Measurements from ENCODE around the gene HS3ST6.

DNA sequence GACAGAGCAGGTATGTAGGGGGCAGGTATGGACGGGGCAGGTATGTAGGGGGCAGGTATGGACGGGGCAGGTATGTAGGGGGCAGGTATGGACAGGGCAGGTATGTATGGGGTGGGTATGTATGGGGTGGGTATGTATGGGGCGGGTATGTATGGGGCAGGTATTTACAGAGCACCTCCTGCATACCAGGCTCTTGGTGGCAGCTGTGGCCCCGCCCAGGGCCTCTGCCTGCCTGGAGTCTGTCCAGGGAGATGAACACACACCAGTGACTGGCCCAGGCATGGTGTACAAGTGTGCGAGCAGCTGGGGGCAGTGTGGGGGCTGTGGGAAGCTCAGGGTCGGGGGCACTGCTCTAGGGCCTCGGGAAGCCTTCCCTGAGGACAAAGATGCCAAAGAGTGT lies 31.8 kb upstream of the HS3ST6 start:
- TF ChIP-seq CTCF (IDR thresholded peaks at IDR 0.05; ENCODE audit: low read length) = no peak
- TF ChIP-seq EZH2 (IDR thresholded peaks at IDR 0.05; ENCODE audit: borderline replicate concordance, low read length) = no peak
